Right cardiac atrium (tissue), 5 donors: ENCODE results near the gene CHERP. TPM values are rescaled to one million over a fixed set of nuclear protein-coding genes. Genes with fewer than 3 reads are reported as not detected.
"Not testable (repeated sequence)": the region's sequence is repeated elsewhere in the genome, so short reads cannot be mapped to it uniquely, and the experiment has no call there.

Experiments
- ATAC-seq, 2 donors: fragments of 200-7000 bp; cut with Tn5 transposase; one replicate each; pipeline versions ENCODE4 v1.8.0 to v1.9.1; 2020; ENCODE audit warnings: moderate library complexity in 2 of 2, mild to moderate bottlenecking in 1 of 2
- DNase-seq, 3 donors: peaks; one replicate each; pipeline ENCODE4 v3.0.0-alpha.2; 2020
- H3K27ac ChIP-seq: one replicate; pipeline ENCODE4 v1.5.1; 2013; ENCODE audit warnings: mild to moderate bottlenecking, low read length, control low read depth, moderate library complexity
- H3K27me3 ChIP-seq: one replicate; pipeline ENCODE4 v1.6.1; 2013; ENCODE audit not compliant: control insufficient read depth, insufficient read depth
- H3K4me1 ChIP-seq: one replicate; pipeline ENCODE4 v1.6.1; 2013; ENCODE audit warnings: low read length; ENCODE audit not compliant: control insufficient read depth, insufficient read depth
- H3K4me3 ChIP-seq: one replicate; pipeline ENCODE4 v1.5.1; 2013; ENCODE audit warnings: low read length, control low read depth
- H3K9me3 ChIP-seq: one replicate; pipeline ENCODE4 v1.6.1; 2013; ENCODE audit warnings: low read length; ENCODE audit not compliant: control insufficient read depth
- WGBS: extraction: QIAGEN DNeasy Blood & Tissue Kit; methylation state at CpG from one replicate; pipeline ENCODE4 v1.1.7; 2013; 5-methylcytosine and 5-hydroxymethylcytosine counted together
- intact Hi-C, 4 donors: fragments of 100-400 bp; cut with DNase I; formaldehyde crosslinking; loops; one replicate each; pipeline versions ENCODE4 v1.11.0 to v1.14.0; 2022 to 2023
- polyA plus RNA-seq: library from polyadenylated mRNA; stranded (reverse); fragments of 200-250 nt; gene quantifications from one replicate; pipeline ENCODE4 v1.2.3, GENCODE V29; 2013
- total RNA-seq, 4 donors: library from RNA; stranded (reverse); fragmentation: NEBNext Ultra II Directional; extraction: Animal tissue kit (Norgen Biotek cat#: 25700); gene quantifications; one replicate each; pipeline ENCODE4 v1.2.1, GENCODE V29; 2021
- donor health status: healthy with polysubstance abuse.
- donor health status: DM: no; HTN: yes; CAD: no.
- donor health status: DM: no; HTN: no; CAD: no.
- donor health status: DM: no; HTN: yes; CAD: no; lungs with severe emphysema.
- donor health status: DM: yes; HTN: yes; CAD: no.

CHERP gene
- total and polyA plus RNA-seq, 5 donors: 15.6 to 25.8 (median 20.7) TPM

GRCh38 chr19:16516923-16517610 lies 25.2 kb downstream of the CHERP start:
- DNase-seq (no peak), ATAC-seq (peak; percentile 6 to 8)
- H3K9me3 ChIP-seq: no peaks in the 10 kb centered on the region
- H3K27ac ChIP-seq: no peak overlapping the region
- intact Hi-C loops: no loop called here
- whole genome bisulfite sequencing: 80% methylated on average over 14 of the region's 14 CpGs
- H3K27me3 ChIP-seq: no peaks in the 10 kb centered on the region
- H3K4me1 ChIP-seq: no peaks in the 10 kb centered on the region
- no peak overlapping the region for H3K4me3 ChIP-seq

- DNase-seq: no peak
- Histone ChIP-seq H3K4me1 (no peaks in the 10 kb centered on the region), H3K27ac (no peak overlapping the region), H3K4me3 (no peak overlapping the region), H3K9me3 (no peaks in the 10 kb centered on the region), H3K27me3 (no peaks in the 10 kb centered on the region)
- no peak for ATAC-seq
- 80% methylated on average over 15 of the region's 15 CpGs for WGBS
- intact Hi-C loops: no loop called here
These were observed 25.9 kb downstream of the CHERP start for GRCh38 chr19:16516381-16516780.

- Histone ChIP-seq H3K4me1 (no peaks in the 10 kb centered on the region), H3K27ac (no peak overlapping the region), H3K9me3 (no peaks in the 10 kb centered on the region), H3K4me3 (no peak overlapping the region), H3K27me3 (no peaks in the 10 kb centered on the region)
- intact Hi-C loops: no loop called here
- WGBS: 93% methylated on average over 24 of the region's 24 CpGs
- ATAC-seq (no peak), DNase-seq (no peak)
These were observed 27.7 kb downstream of the CHERP start for GRCh38 chr19:16514383-16515019.

GRCh38 chr19:16512611-16513010 lies 29.6 kb downstream of the CHERP start:
- H3K27me3 ChIP-seq, DNase-seq, H3K9me3 ChIP-seq, intact Hi-C loops, H3K27ac ChIP-seq, ATAC-seq, H3K4me3 ChIP-seq, H3K4me1 ChIP-seq: not testable (repeated sequence)
- 94% methylated on average over 10 of the region's 10 CpGs for WGBS

GRCh38 chr19:16509141-16510061 lies 32.8 kb downstream of the CHERP start:
- no peaks in the 10 kb centered on the region for H3K27me3 ChIP-seq
- intact Hi-C loops: no loop called here
- H3K9me3 ChIP-seq: no peaks in the 10 kb centered on the region
- H3K27ac ChIP-seq: peak overlapping the region; percentile 35
- WGBS: 65% methylated on average over 28 of the region's 28 CpGs
- DNase-seq (peak; percentile 73 to 87 (median 84)), ATAC-seq (peak; percentile 78 to 84)
- H3K4me3 ChIP-seq: no peak overlapping the region
- no peaks in the 10 kb centered on the region for H3K4me1 ChIP-seq

GRCh38 chr19:16508546-16508945 lies 33.7 kb downstream of the CHERP start:
- intact Hi-C loops: no loop called here
- H3K27me3 ChIP-seq: no peaks in the 10 kb centered on the region
- ATAC-seq (no peak), DNase-seq (no peak)
- H3K27ac ChIP-seq: no peak overlapping the region
- H3K4me1 ChIP-seq: no peaks in the 10 kb centered on the region
- no peaks in the 10 kb centered on the region for H3K9me3 ChIP-seq
- H3K4me3 ChIP-seq: no peak overlapping the region
- WGBS: 95% methylated on average over 5 of the region's 5 CpGs

GRCh38 chr19:16506961-16507360 lies 35.3 kb downstream of the CHERP start:
- H3K27me3 ChIP-seq: no peaks in the 10 kb centered on the region
- H3K9me3 ChIP-seq: no peaks in the 10 kb centered on the region
- WGBS: 86% methylated on average over 6 of the region's 6 CpGs
- intact Hi-C loops: no loop called here
- no peaks in the 10 kb centered on the region for H3K4me1 ChIP-seq
- H3K4me3 ChIP-seq: no peak overlapping the region
- ATAC-seq: no peak
- no peak for DNase-seq
- no peak overlapping the region for H3K27ac ChIP-seq

- H3K4me1 ChIP-seq, H3K9me3 ChIP-seq, intact Hi-C loops, ATAC-seq, H3K4me3 ChIP-seq, H3K27me3 ChIP-seq, DNase-seq, H3K27ac ChIP-seq: not testable (repeated sequence)
- 87% methylated on average over 11 of the region's 11 CpGs for WGBS
These were observed 36.1 kb downstream of the CHERP start for GRCh38 chr19:16506161-16506560.

- Histone ChIP-seq H3K9me3 (no peaks in the 10 kb centered on the region), H3K27me3 (no peaks in the 10 kb centered on the region), H3K27ac (no peak overlapping the region), H3K4me3 (no peak overlapping the region), H3K4me1 (no peaks in the 10 kb centered on the region)
- no peak for DNase-seq
- peak in 1 of 2 donors; percentile 20 for ATAC-seq
- intact Hi-C loops: no loop called here
- 81% methylated on average over 3 of the region's 3 CpGs for WGBS
These were observed 38.0 kb downstream of the CHERP start for GRCh38 chr19:16504271-16504670.

- H3K4me1 ChIP-seq: no peaks in the 10 kb centered on the region
- DNase-seq (no peak), ATAC-seq (no peak)
- intact Hi-C loops: no loop called here
- WGBS: 92% methylated on average over 6 of the region's 6 CpGs
- no peaks in the 10 kb centered on the region for H3K9me3 ChIP-seq
- no peaks in the 10 kb centered on the region for H3K27me3 ChIP-seq
- no peak overlapping the region for H3K4me3 ChIP-seq
- no peak overlapping the region for H3K27ac ChIP-seq
These were observed 44.4 kb downstream of the CHERP start for GRCh38 chr19:16497837-16498236.

GRCh38 chr19:16497042-16497441 lies 45.2 kb downstream of the CHERP start:
- WGBS: 85% methylated on average over 12 of the region's 12 CpGs
- DNase-seq: no peak
- H3K27me3 ChIP-seq: no peaks in the 10 kb centered on the region
- intact Hi-C loops: no loop called here
- H3K9me3 ChIP-seq: no peaks in the 10 kb centered on the region
- ATAC-seq: no peak
- H3K27ac ChIP-seq: peak overlapping the region; percentile 44
- H3K4me1 ChIP-seq: no peaks in the 10 kb centered on the region
- peak overlapping the region; percentile 48 for H3K4me3 ChIP-seq
